GM12891 (cell line): ENCODE results near the gene GEMIN7.
A peak's percentile ranks its signal among the peaks of the same experiment; 100 is the strongest.

Experiments used
- DNase-seq: peaks from one replicate; pipeline ENCODE4 v3.0.0; 2011; ENCODE audit warnings: low spot score; ENCODE audit not compliant: insufficient read length
- FAIRE-seq: peaks from 2 replicates; lab custom pipeline; 2011; peaks lifted over from hg19 to GRCh38; lab: Jason Lieb, UNC
- PAX5 ChIP-seq: IDR thresholded peaks from 2 replicates; pipeline ENCODE4 v1.6.1; 2011; ENCODE audit warnings: low read length, moderate library complexity, mild to moderate bottlenecking; ENCODE audit not compliant: insufficient read depth, severe bottlenecking
- POLR2A ChIP-seq: IDR thresholded peaks from 2 replicates; pipeline ENCODE4 v1.6.1; 2011; ENCODE audit warnings: low read depth, low read length, control low read depth
- POLR2AphosphoS5 ChIP-seq: IDR thresholded peaks from 2 replicates; pipeline ENCODE4 v1.6.1; 2011; ENCODE audit warnings: low read depth, low read length, control low read depth
- POU2F2 ChIP-seq: IDR thresholded peaks from 2 replicates; pipeline ENCODE4 v1.6.1; 2011; ENCODE audit warnings: low read depth, mild to moderate bottlenecking, control low read depth, low read length, moderate library complexity
- SPI1 ChIP-seq: IDR thresholded peaks from 2 replicates; pipeline ENCODE4 v1.6.1; 2011; ENCODE audit warnings: low read depth, low read length, control low read depth
- TAF1 ChIP-seq: IDR thresholded peaks from 2 replicates; pipeline ENCODE4 v1.6.1; 2011; ENCODE audit warnings: low read depth, low read length, control low read depth

GEMIN7 gene

GRCh38 chr19:45045671-45046353 lies 33.2 kb upstream of the GEMIN7 start:
- DNase-seq = no peak
- peak; percentile 5 for FAIRE-seq

DNA sequence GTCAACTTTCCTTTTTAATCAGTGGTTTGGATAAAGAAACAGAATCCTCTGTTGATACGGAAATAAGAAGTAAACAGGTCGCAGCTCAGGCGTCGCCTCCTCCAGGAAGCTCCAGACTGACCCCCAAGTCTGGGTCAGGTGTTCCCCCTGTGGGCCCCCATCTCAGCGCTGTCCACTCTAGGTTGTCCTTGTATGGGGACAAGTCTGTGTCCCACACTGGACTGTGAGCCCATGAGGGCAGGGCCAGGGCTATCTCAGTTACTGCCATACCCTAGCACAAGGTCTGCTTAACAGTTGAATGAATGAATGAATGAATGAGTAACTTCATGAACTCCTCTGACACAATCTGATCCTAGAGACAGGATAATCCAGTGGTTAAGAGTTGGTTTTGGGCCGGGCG lies 32.7 kb upstream of the GEMIN7 start:
- no peak for TF ChIP-seq POLR2A
- no peak for TF ChIP-seq POLR2AphosphoS5
- no peak for TF ChIP-seq TAF1
- no peak for TF ChIP-seq SPI1
- no peak for TF ChIP-seq PAX5
- TF ChIP-seq POU2F2 = no peak
- FAIRE-seq (no peak), DNase-seq (no peak)

More at GRCh38 chr19:45045671-45046353, 33.2 kb upstream of the GEMIN7 start:
- TF ChIP-seq PAX5 (no peak), POU2F2 (no peak), POLR2A (no peak), TAF1 (no peak), POLR2AphosphoS5 (no peak), SPI1 (no peak)

- TF ChIP-seq SPI1 = peak; percentile 69
- TF ChIP-seq PAX5 = no peak
- no peak for FAIRE-seq
- no peak for DNase-seq
Observed at GRCh38 chr19:45047188-45047797, 31.8 kb upstream of the GEMIN7 start.

DNA sequence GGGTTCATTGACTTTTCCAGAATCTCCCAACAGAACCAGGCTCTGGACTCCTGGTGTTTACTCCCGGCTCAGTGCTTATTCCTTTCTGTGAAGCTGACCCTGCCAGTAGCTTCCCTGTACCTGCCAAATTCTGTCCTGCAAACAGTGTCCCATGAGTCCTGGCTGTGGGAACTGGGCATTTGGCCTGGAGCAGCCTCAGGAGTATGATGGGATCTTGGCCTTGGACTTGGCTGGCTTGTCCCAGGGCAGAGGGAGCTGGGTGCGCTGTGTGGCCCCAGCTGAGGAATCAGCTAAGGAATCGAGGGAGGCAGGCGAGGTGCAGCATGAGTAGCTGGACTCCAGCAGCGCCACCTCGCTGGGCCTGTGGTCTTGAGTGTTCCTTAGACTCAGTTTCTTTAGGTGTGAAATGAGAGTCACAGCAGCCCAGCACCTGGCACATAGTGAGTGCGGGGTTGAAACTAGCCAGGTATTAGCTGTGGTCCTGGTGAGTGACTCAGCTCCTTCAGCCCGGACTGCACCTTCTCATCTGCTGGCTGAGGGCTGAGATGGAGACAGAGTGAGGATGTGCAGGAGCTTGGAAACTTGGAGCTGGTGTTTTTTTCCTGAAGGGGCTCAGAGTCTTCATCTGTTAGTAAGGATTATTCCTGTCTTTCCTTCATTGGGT lies 29.9 kb upstream of the GEMIN7 start:
- DNase-seq (no peak), FAIRE-seq (no peak)
- TF ChIP-seq POLR2A (no peak), SPI1 (no peak), TAF1 (no peak), POU2F2 (no peak), POLR2AphosphoS5 (no peak), PAX5 (no peak)

DNA sequence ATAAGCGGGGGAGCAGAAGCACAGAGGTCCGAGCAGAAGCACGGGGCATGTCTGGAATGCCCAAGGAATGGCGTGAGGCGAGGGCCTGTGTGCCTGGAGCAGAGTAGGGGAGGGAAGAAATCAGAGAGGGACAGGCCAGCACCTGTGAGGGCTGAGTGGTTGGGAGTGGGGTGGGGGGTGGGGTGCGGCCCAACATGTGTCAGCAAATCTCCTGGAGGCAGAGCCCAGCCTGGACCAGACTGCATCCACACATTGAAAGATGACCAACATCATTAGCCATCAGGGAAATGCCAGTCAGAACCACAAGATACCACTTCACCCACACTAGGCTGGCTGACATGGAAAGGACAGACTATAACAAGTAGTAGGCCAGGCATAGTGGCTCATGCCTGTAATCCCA lies 29.0 kb upstream of the GEMIN7 start:
- TF ChIP-seq TAF1 (no peak), POLR2AphosphoS5 (no peak), POLR2A (no peak), SPI1 (no peak), PAX5 (no peak), POU2F2 (no peak)

DNA sequence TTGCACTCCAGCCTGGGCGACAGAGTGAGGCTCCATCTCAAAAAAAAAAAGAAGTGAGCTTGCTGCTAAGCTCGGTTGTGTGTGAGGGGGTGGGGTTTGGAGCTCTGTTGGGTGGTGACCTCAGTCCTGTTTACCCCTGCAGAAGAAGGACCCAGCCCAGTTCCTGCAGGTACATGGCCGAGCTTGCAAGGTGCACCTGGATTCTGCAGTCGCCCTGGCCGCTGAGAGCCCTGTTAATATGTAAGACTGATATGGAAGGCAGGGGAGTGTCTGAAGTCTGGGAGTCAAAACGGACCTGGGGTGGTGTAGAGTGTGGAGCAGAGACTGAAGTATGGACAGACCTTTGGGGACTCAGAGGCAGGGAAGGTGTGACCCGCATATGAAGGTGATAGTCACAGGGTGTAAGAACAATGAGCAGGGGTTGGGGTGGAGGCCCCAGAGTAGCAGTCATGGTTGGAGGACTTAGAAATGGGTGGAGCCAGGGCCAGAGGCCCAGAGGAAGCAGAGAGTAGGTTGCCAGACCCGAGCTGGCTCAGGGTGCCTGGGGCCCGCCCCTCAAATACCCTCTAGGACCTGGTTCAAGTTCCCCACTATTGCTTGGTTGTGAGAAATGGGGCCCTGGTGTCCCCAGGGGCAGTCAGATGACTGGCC lies 27.0 kb upstream of the GEMIN7 start:
- peak; percentile 23 for FAIRE-seq
- TF ChIP-seq SPI1 (no peak), POLR2A (no peak), POLR2AphosphoS5 (no peak), POU2F2 (no peak), TAF1 (no peak), PAX5 (no peak)
- no peak for DNase-seq

More for the DNA sequence above, 29.0 kb upstream of the GEMIN7 start:
- DNase-seq (no peak), FAIRE-seq (no peak)

- no peak for FAIRE-seq
- DNase-seq = no peak
Observed at GRCh38 chr19:45056831-45057230, 22.2 kb upstream of the GEMIN7 start.

GRCh38 chr19:45057444-45057843 lies 21.6 kb upstream of the GEMIN7 start:
- TF ChIP-seq POLR2AphosphoS5 (no peak), PAX5 (no peak), POU2F2 (no peak), SPI1 (no peak), TAF1 (no peak), POLR2A (no peak)
- FAIRE-seq = no peak
- no peak for DNase-seq

More at GRCh38 chr19:45056831-45057230, 22.2 kb upstream of the GEMIN7 start:
- no peak for TF ChIP-seq POLR2AphosphoS5
- TF ChIP-seq PAX5 = no peak
- no peak for TF ChIP-seq POLR2A
- TF ChIP-seq SPI1 = no peak
- no peak for TF ChIP-seq POU2F2

GRCh38 chr19:45058622-45059159 lies 20.4 kb upstream of the GEMIN7 start:
- no peak for FAIRE-seq

More at GRCh38 chr19:45058622-45059159, 20.4 kb upstream of the GEMIN7 start:
- DNase-seq = no peak
- TF ChIP-seq TAF1 (no peak), POU2F2 (no peak), PAX5 (no peak), SPI1 (no peak), POLR2AphosphoS5 (no peak), POLR2A (no peak)
